GM18502 (cell line): ENCODE measurements around the gene ZC3H14.
"Not testable (repeated sequence)": the region's sequence is repeated elsewhere in the genome, so short reads cannot be mapped to it uniquely, and the experiment has no call there.

Experiments used
- ATAC-seq: cut with Tn5 transposase; IDR thresholded peaks from one replicate; pipeline ENCODE4 v1.9.1; 2021; ENCODE audit warnings: mild to moderate bottlenecking; ENCODE audit not compliant: unreplicated experiment, poor library complexity

The ZC3H14 gene

GRCh38 chr14:88562831-88563686, at the start of gene ZC3H14:
Gene ZC3H14 (plus strand): TSS chr14:88563037. CDS start chr14:88563134, 97 bp downstream.
- peak; percentile 96 for ATAC-seq

- ATAC-seq = no peak
Measured at GRCh38 chr14:88515499-88516221, 47.2 kb upstream of the ZC3H14 start.

- ATAC-seq = no peak
Measured at GRCh38 chr14:88516861-88517357, 45.9 kb upstream of the ZC3H14 start.

- no peak for ATAC-seq
Measured at GRCh38 chr14:88518592-88519512, 44.0 kb upstream of the ZC3H14 start.

GRCh38 chr14:88519907-88520306, 42.9 kb upstream of the ZC3H14 start:
- ATAC-seq = no peak

GRCh38 chr14:88521818-88522217, 41.0 kb upstream of the ZC3H14 start:
- ATAC-seq = no peak

- no peak for ATAC-seq
Measured at GRCh38 chr14:88522393-88522792, 40.4 kb upstream of the ZC3H14 start.

- ATAC-seq = not testable (repeated sequence)
Measured at GRCh38 chr14:88529889-88530288, 32.9 kb upstream of the ZC3H14 start.

- ATAC-seq = no peak
Measured at GRCh38 chr14:88533064-88533602, 29.7 kb upstream of the ZC3H14 start.

- ATAC-seq = peak; percentile 65
Measured at GRCh38 chr14:88535149-88535548, 27.7 kb upstream of the ZC3H14 start.

GRCh38 chr14:88535813-88536212, 27.0 kb upstream of the ZC3H14 start:
- ATAC-seq = no peak

- no peak for ATAC-seq
Measured at GRCh38 chr14:88541324-88541723, 21.5 kb upstream of the ZC3H14 start.

- no peak for ATAC-seq
Measured at GRCh38 chr14:88542857-88543795, 19.7 kb upstream of the ZC3H14 start.

GRCh38 chr14:88545256-88545655, 17.6 kb upstream of the ZC3H14 start:
- no peak for ATAC-seq

- ATAC-seq = no peak
Measured at GRCh38 chr14:88546621-88547385, 16.0 kb upstream of the ZC3H14 start.

- no peak for ATAC-seq
Measured at GRCh38 chr14:88547386-88547780, 15.5 kb upstream of the ZC3H14 start.

GRCh38 chr14:88550078-88550477, 12.8 kb upstream of the ZC3H14 start:
- ATAC-seq = no peak
